Keratinocyte (primary cell): ENCODE measurements around the gene SLC39A11. TPM values are rescaled to one million over a fixed set of nuclear protein-coding genes. Genes with fewer than 3 reads are reported as not detected.

Experiments
- DNase-seq: peaks from one replicate; pipeline ENCODE4 v3.0.0-alpha.2; 2011; ENCODE audit warnings: low read depth, missing footprints, low spot score
- FAIRE-seq: peaks from 2 replicates; lab custom pipeline; 2011; peaks lifted over from hg19 to GRCh38; lab: Jason Lieb, UNC
- H2AFZ ChIP-seq: 2 replicates; pipeline ENCODE4 v1.6.0; 2012; ENCODE audit warnings: low read length, control low read depth, inconsistent platforms; ENCODE audit not compliant: control insufficient read depth
- H3K27ac ChIP-seq: 2 replicates; pipeline ENCODE4 v1.5.1; 2011; ENCODE audit warnings: low read length; ENCODE audit not compliant: control insufficient read depth, insufficient read depth
- H3K27me3 ChIP-seq: 3 replicates; pipeline ENCODE4 v1.6.0; 2011; ENCODE audit warnings: low read length; ENCODE audit not compliant: control insufficient read depth, insufficient read depth; ENCODE audit errors: extremely low read depth
- H3K36me3 ChIP-seq, 2 experiments: 2 replicates in 1 of 2; 3 replicates in 1 of 2; pipeline ENCODE4 v1.5.1; 2011; ENCODE audit warnings: low read length in 2 of 2, mild to moderate bottlenecking in 1 of 2; ENCODE audit not compliant: control insufficient read depth in 2 of 2, insufficient read depth in 2 of 2; ENCODE audit errors: extremely low read depth in 1 of 2
- H3K4me1 ChIP-seq: 3 replicates; pipeline ENCODE4 v1.5.1; 2011; ENCODE audit warnings: low read length; ENCODE audit not compliant: control insufficient read depth, insufficient read depth; ENCODE audit errors: extremely low read depth
- H3K4me2 ChIP-seq: 3 replicates; pipeline ENCODE4 v1.6.0; 2011; ENCODE audit warnings: low read depth, low read length; ENCODE audit not compliant: control insufficient read depth, insufficient read depth; ENCODE audit errors: extremely low read depth
- H3K4me3 ChIP-seq, 3 experiments: fragments of 200-600 bp in 1 of 3; sonication (generic) in 1 of 3; 2 replicates in 2 of 3; 3 replicates in 1 of 3; pipeline ENCODE4 v1.5.1; 2011 to 2016; ENCODE audit warnings: low read length in 3 of 3, mild to moderate bottlenecking in 3 of 3, control low read depth in 2 of 3, inconsistent platforms in 1 of 3, low read depth in 1 of 3, mixed read lengths in 1 of 3, mixed run types in 1 of 3, moderate library complexity in 1 of 3; ENCODE audit not compliant: control insufficient read depth in 2 of 3, insufficient read depth in 2 of 3; ENCODE audit errors: extremely low read depth in 1 of 3
- H3K79me2 ChIP-seq: 2 replicates; pipeline ENCODE4 v1.6.0; 2012; ENCODE audit warnings: low read length; ENCODE audit not compliant: control insufficient read depth, insufficient read depth
- H3K9ac ChIP-seq: 3 replicates; pipeline ENCODE4 v1.6.0; 2011; ENCODE audit warnings: low read length; ENCODE audit not compliant: control insufficient read depth, insufficient read depth; ENCODE audit errors: extremely low read depth
- H3K9me1 ChIP-seq: 3 replicates; pipeline ENCODE4 v1.6.0; 2011; ENCODE audit warnings: low read length; ENCODE audit not compliant: control insufficient read depth, insufficient read depth; ENCODE audit errors: extremely low read depth
- H3K9me3 ChIP-seq: 2 replicates; pipeline ENCODE4 v1.5.1; 2012; ENCODE audit warnings: low read depth, low read length; ENCODE audit not compliant: control insufficient read depth
- H4K20me1 ChIP-seq: 3 replicates; pipeline ENCODE4 v1.6.0; 2011; ENCODE audit warnings: low read length; ENCODE audit not compliant: control insufficient read depth, insufficient read depth; ENCODE audit errors: extremely low read depth
- EZH2 ChIP-seq: IDR thresholded peaks from one replicate; pipeline ENCODE4 v1.6.1; 2012; ENCODE audit warnings: inconsistent platforms, mild to moderate bottlenecking, low read length, moderate library complexity
- dilution Hi-C: fragments of 300-500 bp; cut with MboI; formaldehyde crosslinking; loops from one replicate; pipeline ENCODE4 v1.7.0; 2020; ENCODE audit warnings: low sequenced_read_pairs; ENCODE audit not compliant: extremely low pct_ligation_motif_present
- polyA plus RNA-seq, 5 experiments: library from polyadenylated mRNA; depleted of rRNA in 3 of 5; stranded (reverse) in 3 of 5; stranded (forward) in 1 of 5; unstranded in 1 of 5; fragments of >200 nt; gene quantifications; 1 replicate in 1 of 5; 2 replicates in 3 of 5; 3 replicates in 1 of 5; pipeline versions ENCODE4 v1.2.1 to v1.2.3, GENCODE V29; 2011 to 2012; ENCODE audit warnings: missing spikeins in 2 of 5, low read depth in 1 of 5, low replicate concordance in 1 of 5
- TF ChIP-seq, protein P1 (sequence below), 3 experiments: IDR thresholded peaks in 1 of 3; conservative IDR thresholded peaks in 1 of 3; optimal IDR thresholded peaks in 1 of 3; 2 replicates in 2 of 3; 3 replicates in 1 of 3; pipeline versions ENCODE3 to v1.5.1; 2011; ENCODE audit warnings: low read length in 3 of 3, mild to moderate bottlenecking in 3 of 3, moderate library complexity in 2 of 3, control low read depth in 1 of 3, inconsistent platforms in 1 of 3; ENCODE audit not compliant: insufficient read depth in 2 of 3; ENCODE audit errors: extremely low read depth in 1 of 3

SLC39A11 gene
- polyA plus RNA-seq, 1 donor (not counting 4 experiments of a cell fraction or from before 2014, with no cell fraction given), result 11.5 TPM

DNA sequence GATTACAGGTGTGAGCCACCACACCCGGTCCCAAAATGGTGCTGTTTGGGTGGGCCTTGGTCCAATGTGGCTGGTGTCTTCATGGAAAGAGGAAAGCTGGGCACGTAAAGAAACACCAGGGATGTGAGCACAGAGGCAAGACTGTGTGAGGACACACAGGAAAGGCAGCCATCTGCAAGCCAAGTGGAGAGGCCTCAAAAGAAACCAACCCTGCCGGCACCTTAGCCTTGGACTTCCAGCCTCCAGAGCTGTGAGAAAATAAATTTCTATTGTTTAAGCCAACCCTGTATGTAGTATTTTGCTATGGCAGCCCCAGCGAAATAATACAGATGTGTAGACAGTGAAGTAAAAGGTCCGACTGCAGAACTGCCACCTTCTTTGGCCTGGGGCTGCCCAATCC is 68.7 kb downstream of the SLC39A11 start:
- no peaks in the 10 kb centered on the region for H3K36me3 ChIP-seq
- no peaks in the 10 kb centered on the region for H3K4me1 ChIP-seq
- TF ChIP-seq, protein P1, sequence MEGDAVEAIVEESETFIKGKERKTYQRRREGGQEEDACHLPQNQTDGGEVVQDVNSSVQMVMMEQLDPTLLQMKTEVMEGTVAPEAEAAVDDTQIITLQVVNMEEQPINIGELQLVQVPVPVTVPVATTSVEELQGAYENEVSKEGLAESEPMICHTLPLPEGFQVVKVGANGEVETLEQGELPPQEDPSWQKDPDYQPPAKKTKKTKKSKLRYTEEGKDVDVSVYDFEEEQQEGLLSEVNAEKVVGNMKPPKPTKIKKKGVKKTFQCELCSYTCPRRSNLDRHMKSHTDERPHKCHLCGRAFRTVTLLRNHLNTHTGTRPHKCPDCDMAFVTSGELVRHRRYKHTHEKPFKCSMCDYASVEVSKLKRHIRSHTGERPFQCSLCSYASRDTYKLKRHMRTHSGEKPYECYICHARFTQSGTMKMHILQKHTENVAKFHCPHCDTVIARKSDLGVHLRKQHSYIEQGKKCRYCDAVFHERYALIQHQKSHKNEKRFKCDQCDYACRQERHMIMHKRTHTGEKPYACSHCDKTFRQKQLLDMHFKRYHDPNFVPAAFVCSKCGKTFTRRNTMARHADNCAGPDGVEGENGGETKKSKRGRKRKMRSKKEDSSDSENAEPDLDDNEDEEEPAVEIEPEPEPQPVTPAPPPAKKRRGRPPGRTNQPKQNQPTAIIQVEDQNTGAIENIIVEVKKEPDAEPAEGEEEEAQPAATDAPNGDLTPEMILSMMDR (optimal IDR thresholded peaks at IDR 0.05 in 1 of 3, IDR thresholded peaks at IDR 0.05 in 1 of 3, conservative IDR thresholded peaks at IDR 0.05 in 1 of 3; ENCODE audit: extremely low read depth in 1 of 3, insufficient read depth in 2 of 3, low read length in 3 of 3), result no peak
- TF ChIP-seq EZH2, result no peak
- H4K20me1 ChIP-seq, result no peaks in the 10 kb centered on the region
- no peak overlapping the region for H3K27ac ChIP-seq
- no peaks in the 10 kb centered on the region for H3K27me3 ChIP-seq
- no peak overlapping the region for H2AFZ ChIP-seq
- H3K9ac ChIP-seq, result no peak overlapping the region
- no peak overlapping the region for H3K4me2 ChIP-seq
- no peaks in the 10 kb centered on the region for H3K79me2 ChIP-seq
- no peaks in the 10 kb centered on the region for H3K9me1 ChIP-seq
- FAIRE-seq, result no peak
- no peak for DNase-seq
- H3K9me3 ChIP-seq, result no peaks in the 10 kb centered on the region
- no peak overlapping the region for H3K4me3 ChIP-seq
- dilution Hi-C loops, result no loop called here

- Histone ChIP-seq H3K9me3 (no peaks in the 10 kb centered on the region), H3K9me1 (no peaks in the 10 kb centered on the region), H3K4me3 (no peak overlapping the region), H3K27me3 (no peaks in the 10 kb centered on the region), H3K4me2 (no peak overlapping the region), H3K27ac (no peak overlapping the region), H3K36me3 (no peaks in the 10 kb centered on the region), H3K9ac (no peak overlapping the region), H2AFZ (no peak overlapping the region), H3K79me2 (no peaks in the 10 kb centered on the region), H3K4me1 (no peaks in the 10 kb centered on the region), H4K20me1 (no peaks in the 10 kb centered on the region)
- dilution Hi-C loops, result no loop called here
- DNase-seq (no peak), FAIRE-seq (no peak)
- no peak for TF ChIP-seq EZH2
- TF ChIP-seq, protein P1 (optimal IDR thresholded peaks at IDR 0.05 in 1 of 3, IDR thresholded peaks at IDR 0.05 in 1 of 3, conservative IDR thresholded peaks at IDR 0.05 in 1 of 3; ENCODE audit: extremely low read depth in 1 of 3, insufficient read depth in 2 of 3, low read length in 3 of 3), result no peak
Measured at GRCh38 chr17:73022694-73023093, 69.8 kb downstream of the SLC39A11 start.
